Stimulated activated CD8-positive, alpha-beta memory T cell treated with anti-CD3 and anti-CD28 coated beads, Interleukin-15, amount 100 ng/mL, for 1 hour (primary cell): ENCODE results near the gene GTF3C1.
"Not testable (repeated sequence)": the region's sequence is repeated elsewhere in the genome, so short reads cannot be mapped to it uniquely, and the experiment has no call there.

ENCODE experiments used
- DNase-seq: peaks from one replicate; pipeline ENCODE4 v3.0.0-alpha.2; 2020; ENCODE audit warnings: low read depth

The GTF3C1 gene

DNA sequence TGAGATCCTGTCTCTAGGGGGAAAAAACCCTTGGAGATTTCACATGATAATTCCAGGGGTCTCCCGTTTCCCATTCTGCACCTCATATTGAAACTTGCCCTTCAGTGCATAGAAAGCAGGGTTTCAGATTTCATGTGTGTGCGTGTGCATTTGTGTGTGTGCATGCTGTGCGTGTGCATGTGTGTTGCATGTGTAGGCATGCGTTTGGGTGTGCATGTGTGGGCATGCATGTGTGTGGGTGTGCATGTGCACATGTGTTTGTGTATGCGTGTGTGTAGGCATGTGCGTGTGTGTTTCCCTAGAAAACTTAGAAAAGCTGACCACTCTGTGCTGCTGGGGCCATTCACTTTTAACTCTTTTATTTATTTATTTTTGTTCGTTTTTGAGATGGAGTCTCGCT, 107.7 kb downstream of the GTF3C1 start:
- no peak for DNase-seq

DNA sequence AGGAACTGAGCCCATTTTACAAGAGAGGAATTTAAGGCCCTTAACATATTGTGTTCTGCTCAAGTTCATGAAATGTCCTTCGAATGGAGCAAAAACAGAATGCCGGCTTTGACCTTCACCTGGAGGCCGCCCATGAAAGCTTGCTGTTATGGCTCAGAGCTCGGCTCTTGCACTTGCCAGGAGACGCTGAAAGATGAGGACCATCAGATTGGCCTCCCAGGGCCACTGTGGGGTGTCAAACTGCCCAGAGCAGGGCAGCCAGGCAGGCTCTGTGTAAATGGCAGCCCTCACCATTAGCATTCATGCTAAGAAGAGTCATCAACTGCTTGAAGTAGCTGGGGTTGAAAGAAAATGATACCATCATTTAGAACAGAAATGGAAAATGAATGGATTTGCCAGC, 108.4 kb downstream of the GTF3C1 start:
- no peak for DNase-seq

DNA sequence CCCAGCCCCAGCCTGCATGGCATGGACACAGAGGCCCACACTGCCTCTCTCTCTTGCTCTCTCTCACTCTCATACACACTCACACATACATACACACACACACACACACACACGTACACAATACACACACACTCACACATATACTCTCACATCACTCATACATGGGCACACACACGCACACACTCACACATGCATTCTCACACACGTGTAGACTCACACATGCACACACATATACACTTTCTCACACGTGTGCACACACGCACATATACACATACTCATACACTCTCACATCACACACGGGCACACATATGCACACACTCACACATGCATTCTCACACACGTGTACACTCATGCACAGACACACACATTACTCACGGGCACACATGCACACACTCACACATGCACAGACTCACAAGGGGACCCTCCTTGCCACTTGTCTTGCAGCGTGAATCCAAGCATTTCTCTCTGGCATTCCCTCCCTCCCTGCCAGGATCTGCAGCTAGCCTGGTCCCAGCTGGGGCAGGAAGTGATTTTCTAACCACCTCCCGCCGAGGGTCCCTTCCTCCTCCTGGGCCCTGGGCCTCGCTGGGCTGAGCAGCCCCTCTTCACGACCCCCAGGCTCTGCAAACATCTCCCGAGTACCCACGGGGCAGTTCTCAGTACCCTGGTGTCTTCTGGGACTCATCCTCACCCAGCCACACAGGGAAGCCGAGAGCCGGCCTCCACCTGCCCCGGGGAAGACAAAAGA, 110.3 kb downstream of the GTF3C1 start:
- no peak for DNase-seq

DNA sequence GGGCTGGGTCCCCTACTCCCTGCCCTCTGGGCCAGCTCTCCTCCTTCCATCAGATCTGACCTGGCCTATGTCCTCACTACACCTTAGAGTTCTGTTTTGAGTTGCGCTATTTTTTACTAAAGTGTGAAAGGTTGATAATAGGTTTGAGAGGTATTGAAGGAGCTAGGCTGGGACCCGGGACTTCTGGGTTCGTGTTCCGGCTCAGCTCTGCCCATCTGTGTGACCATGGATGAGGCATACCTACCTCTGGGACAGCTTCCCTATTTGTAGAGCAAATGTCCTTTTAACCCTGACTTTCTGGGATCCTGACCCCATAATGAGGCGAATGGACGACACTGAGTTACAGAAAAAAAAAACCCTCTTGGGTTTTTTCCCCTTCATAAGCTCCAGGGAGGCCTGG, 111.8 kb downstream of the GTF3C1 start:
- DNase-seq: no peak

DNA sequence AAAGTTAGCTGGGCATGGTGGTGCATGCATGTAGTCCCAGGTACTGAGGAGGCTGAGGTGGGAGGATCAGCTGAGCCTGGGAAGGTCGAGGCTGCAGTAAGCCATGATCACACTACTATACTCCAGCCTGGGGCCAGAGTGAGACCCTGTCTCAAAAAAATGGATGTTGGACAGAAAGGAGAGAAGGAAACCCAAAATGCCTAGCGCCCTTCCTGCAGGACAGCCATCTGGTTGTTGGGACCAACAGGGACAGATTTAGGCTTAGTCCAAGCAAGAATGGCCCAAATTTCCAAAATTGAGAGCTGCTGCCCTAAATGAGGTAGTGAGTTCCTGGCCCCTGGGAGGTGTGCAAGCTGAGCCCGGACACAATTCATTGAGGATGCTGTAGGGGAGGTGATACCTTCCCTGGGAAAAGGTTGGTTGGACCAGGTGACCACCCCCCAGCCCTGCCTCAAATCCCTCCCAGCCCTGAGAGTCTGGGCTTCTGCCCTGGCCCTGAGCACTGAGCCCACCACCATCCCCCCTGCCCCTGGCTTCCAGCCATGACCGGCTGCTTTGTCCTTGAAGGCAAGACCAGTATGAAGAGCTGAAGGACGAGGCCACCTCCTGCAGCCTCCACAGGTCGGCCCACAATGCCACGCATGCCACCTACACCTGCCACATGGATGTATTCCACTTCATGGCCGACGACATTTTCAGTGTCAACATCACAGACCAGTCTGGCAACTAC, 112.6 kb downstream of the GTF3C1 start:
- DNase-seq: no peak

DNA sequence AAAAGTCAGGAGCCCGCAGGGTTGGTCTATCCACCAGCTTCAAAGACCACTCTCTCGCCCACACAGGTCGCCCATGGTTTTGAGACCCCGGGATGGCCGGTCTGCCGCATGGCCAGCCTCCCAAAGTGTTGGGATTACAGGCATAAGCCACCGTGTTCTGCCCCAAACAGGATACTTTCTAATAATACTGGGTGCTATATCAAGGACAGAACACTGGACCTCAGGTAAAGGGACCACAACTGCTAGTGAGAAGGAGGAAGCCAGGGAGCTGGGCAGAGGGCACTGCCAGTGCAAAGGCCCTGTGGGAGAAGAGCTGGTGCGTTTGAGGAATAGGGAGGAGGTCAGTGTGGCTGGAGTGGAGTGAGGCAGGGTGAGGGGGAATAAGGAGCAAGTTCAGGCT, 113.6 kb downstream of the GTF3C1 start:
- no peak for DNase-seq

DNA sequence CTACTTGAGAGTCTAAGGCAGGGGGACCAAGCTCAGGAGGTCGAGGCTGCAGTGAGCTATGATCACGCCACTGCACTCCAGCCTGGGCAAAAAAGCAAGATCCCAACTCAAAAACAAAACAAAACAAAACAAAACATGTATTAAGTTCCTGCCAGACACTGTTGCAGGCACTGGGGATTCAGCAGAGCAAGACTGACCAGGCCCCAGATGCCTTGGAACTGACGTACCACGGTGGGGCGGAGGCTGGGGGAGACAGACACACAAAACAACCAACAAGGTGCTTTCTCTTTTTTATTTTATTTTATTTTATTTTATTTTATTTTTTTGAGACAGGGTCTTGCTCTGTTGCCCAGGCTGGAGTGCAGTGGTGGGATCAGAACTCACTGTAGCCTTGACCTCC, 114.6 kb downstream of the GTF3C1 start:
- not testable (repeated sequence) for DNase-seq

DNA sequence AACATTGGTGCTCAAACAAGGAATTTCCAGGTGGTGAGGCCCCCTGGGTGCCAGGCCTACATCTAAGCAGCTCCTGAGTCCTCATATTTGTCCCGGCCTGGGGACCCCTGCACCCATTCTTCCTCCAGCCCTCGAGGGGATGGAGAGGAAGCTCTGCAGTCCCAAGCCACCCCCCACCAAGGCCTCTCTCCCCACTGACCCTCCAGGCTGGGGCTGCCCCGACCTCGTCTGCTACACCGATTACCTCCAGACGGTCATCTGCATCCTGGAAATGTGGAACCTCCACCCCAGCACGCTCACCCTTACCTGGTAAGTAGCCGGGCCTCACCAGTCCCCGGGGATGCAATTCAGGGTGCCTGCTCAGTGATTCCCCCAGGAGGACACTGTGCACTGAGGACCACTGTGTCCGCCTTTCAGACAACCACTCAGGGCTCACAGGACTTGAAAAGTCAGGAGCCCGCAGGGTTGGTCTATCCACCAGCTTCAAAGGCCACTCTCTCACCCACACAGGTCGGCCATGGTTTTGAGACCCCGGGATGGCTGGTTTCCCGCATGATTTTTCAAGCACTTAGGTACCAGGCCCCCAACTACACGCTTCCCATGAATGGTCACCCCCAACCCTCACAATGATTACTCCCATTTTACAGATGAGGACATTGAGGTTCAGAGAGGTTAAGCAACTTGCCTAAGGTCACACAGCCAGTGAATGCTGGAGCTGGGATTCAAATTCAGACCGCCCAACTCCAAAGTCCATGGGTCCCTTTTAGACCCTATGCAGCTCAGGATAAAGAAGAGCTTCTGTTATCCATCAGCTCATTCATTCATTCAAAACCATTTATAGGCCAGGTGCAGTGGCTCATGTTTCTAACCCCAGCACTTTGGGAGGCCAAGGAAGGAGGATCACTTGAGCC, 115.3 kb downstream of the GTF3C1 start:
- DNase-seq: no peak

DNA sequence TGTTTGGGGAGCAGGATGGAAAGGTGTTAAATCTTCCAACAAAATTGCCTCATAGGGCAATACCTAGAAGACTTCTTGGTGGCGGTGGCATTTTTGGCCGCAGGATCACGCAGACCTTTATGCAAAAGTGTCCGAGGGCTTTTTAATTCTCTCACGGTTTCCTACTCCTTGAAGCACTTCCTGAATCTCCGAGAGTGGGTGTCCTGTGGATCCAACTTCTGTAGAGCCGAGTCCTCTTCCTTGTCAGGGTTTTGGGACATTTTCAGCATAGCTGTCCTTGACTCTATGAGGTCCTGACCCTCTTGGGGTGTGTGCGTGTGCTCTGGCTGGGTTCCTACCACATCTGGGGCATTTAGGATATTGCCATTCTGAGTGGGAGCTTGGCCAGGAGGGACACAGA, 116.1 kb downstream of the GTF3C1 start:
- DNase-seq: no peak

DNA sequence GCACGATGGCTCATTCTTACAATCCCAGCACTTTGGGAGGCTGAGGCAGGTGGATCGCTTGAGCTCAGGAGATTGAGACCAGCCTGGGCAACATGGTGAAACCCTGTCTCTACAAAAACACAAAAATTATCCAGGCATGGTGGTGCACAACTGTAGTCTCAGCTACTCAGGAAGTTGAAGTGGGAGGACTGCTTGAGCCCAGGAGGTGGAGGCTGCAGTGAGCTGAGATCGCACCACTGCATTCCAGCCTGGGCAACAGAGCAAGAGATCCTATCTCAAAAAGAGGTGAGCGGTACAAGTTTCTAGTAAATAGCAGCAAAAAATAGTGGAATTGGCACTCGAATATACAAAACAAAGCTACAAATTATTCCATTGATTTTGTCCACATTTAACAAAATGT, 116.5 kb downstream of the GTF3C1 start:
- DNase-seq: not testable (repeated sequence)

DNA sequence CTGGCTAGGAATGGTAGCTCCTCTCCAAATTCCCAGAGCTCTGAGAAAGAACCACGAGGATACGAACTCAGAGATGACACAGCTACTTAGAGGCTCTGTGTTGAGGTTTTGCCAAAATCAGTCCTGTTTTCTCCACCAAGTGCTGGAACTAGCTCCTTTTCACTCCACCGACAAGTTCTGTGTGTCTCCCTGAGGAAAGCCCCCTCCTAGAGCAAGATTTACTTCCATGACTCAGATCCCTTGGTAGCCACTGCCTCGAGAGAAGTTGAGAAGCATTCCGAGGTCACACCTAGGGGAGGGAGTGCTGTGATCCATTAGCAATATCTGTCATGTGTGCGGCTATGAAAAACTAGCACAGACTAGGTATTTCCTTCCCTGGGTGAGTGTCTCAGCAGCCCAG, 117.2 kb downstream of the GTF3C1 start:
- DNase-seq: no peak

DNA sequence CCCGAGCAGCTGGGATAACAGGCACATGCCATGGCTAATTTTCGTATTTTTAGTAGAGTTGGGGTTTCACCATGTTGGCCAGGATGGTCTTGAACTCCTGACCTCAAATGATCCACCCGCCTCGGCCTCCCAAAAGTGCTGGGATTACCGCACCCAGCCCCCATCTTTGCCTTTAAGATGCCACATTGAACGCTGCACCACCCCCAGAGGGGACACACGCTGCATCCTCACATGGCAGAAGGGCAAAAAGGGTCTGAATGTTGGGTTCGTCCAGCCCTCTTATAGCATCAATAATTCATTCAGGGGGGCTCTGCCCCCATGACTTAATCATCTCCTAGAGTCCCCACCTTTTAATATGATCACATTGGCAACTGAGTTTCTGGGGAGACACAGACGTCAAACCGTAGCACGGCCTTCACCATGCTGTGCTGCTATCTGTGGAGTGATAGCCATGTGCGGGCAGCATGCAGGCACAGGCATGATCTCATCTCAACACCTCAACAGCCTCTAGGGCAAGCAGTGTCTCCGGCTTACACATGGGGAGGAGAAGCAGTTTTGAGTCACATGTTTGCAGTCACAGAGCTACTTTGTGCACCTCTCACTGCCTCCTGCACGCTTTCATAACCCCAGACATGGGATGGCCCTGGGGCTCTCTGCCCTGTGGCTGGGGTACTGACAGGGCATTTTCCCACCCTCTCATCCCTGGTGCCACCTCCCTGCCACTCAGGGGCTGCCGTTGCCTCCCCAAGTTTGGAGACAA, 117.8 kb downstream of the GTF3C1 start:
- no peak for DNase-seq

DNA sequence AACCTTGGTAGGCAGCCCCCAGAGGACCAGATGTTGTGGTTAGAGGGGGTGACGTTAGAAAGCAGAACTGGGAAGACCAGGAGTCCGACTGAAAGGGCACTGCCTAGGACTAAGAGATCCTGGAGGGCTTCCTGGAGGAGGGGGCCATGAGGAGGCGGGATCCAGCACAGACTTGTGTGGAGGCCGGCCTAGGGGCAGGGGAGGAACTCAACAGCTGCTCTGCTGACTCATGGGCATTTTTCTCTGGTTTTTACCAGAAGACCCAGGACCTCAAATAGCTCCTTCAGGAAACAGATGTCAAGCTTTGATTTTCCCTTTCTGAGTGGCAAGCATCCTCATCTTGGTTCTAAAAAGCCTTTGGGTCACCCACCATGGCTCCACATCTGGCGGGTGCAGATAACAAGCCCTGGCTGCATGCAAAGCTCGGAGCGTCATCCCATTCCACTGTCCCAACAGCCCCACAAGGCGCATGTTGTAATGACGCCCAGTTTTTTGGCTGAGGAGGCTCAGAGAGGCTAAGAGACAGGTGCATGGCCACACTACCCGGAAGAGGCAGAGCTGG, 118.7 kb downstream of the GTF3C1 start:
- no peak for DNase-seq

DNA sequence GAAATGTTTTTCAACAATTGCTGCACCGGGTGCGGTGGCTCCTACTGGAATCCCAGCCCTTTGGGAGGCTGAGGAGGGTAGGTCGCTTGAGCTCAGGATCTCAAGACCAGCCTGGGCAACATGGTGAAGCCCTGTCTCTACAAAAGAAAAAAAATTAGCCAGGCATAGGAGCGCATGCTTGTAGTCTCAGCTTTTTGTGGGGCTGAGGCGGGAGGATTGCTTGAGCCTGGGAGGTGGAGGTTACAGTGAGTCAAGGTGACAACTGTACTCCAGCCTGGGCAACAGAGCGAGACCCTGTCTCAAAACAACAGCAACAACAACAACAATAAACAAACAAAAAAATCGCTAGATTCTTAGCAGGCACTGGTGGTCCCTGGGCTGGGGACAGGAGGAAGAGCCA, 119.2 kb downstream of the GTF3C1 start:
- no peak for DNase-seq

DNA sequence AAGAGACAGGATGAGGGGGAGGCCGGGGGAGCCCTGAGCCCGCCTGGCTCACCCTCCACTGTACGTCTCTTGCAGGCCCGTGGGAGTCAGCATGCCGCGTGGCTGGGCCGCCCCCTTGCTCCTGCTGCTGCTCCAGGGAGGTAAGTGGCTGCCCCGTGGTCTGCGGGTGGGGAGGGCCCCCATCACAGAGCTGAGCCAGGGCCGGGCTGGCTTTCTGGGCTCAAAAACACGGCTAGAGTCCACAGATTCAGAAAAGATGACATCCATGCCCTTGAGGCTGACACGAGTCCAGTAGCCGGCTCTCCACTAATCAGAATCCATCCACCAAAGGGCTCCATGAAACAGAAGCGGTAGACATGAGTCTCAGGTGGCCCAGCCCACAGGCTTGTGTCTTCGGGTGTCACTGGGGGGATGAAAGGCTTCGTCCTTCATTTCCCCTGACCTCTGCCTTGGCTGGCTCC, 119.7 kb downstream of the GTF3C1 start:
- DNase-seq: no peak

DNA sequence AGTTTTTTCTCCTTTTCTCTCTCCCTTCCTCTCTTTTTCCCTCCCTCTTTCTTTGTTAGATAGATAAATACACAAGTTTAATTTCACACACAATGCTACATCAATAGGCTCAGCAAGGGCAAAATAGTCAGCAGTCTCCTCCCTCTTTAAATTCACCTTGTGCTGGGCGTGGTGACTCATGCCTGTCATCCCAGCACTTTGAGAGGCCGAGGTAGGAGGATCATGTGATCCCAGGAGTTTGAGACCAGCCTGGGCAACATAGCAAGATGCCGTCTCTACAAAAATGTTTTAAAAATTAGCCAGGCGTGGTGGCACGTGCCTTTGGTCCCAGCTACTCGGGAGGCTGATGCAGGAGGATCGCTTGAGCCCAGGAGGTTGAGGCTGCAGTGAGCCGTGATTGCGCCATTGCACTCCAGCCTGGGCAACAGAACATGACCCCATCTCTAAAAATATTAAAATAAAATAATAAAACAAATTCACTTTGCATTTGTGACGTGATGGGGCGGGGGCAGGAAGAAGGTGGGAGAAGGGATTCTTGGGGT, 120.3 kb downstream of the GTF3C1 start:
- DNase-seq: no peak

DNA sequence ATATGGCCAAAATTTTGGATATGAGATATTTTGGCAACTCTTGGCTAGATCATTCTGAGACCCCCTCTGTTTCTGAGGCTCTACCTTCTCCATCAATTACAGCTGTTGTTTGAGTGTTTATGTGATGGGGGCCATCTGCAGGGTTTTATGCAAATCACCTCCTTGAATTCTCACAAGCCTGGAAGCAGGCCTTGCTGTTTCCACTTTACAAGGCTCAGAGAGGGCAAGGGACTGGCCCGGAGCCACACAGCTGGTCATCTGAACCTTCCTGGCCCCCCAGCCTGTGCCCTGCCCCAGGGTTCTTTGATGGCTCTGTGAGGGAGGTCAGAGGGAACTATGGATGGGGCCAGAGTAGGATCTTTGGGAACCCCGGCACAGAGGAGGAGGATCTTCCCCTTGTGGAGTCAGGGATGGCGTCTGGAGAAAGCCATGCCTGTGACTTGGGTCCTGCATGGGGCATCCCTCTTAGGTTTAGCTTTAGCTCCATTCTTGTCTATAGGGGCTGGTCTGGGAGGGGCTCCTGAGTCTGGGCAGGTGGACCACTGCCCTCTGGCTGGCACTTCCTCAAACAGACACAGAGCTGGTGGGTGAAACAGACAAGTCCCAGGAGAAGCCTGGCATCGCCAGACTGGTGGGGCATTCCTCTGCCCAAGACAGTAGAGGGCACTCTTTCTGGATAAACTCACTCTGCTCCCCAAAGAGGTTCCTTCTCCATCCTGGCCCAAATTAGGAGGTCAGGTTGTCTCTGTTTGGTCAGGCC, 121.5 kb downstream of the GTF3C1 start:
- DNase-seq: no peak

DNA sequence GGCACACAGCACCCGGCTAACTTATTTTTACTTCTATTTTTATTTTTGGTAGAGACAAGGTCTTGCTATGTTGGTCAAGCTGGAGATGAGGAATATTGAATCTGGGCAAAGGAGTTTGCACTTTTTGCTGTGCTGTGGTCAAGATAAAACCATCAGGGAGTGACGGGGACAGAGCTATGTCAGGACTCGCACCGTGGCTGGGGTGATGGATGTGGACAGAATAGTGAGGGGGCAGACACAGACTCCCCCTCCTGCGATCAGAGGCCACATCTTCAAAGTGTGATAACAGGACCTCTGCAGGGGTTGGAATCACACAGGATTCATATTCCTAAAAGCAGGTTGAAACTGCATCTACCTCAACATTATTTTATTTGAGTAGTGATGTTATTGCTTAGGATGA, 122.2 kb downstream of the GTF3C1 start:
- no peak for DNase-seq

DNA sequence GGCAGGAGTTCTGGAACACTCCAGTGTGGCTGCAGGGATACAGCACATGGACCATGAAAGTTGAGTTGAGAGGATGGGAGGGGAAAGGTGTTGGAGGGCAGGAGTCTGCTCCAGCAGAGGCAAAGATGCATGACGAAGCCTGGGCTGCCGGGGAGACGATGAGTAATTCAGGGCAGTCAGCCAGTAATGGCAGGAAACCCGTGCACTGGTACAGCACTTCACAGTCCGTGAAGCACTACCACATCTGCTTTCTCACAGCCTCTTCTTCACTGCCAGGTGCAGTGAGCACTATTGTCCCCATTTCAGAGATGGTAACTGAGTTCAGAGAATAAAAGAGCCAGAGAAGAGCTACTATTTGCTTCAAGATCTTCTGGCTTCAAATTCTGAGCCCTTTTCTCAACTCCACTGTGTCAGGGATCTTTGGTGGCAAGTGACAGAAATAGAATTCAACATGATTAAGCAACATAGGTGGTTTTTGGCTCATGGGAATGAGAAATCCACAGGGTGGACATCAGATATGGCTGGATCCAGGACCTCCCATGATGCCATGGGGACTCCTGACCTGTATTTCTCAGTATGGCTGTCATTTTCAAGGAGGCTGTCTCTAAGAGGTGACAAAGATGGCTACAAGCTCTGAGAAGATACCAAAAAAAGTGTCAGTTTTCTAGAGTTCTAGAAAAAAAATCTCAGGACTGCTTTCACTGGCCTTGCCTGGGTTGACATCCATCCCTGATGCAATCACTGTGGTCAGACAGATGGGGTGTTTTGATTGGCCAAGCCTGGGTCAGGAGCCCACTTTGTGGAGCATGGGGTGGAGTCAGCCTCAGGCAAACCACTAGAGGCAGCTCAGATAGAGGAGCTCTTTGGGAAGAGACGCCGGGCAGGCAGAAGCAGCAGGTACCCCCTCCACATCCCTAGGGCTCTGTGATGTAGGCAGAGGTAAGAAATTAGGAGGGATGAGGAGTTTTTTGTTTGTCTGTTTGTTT, 123.0 kb downstream of the GTF3C1 start:
- DNase-seq: peak; percentile 58
